GM12874 (cell line): ENCODE results near the gene MAPK14.

Experiments
- TF ChIP-seq, protein P1 (sequence below): IDR thresholded peaks from 2 replicates; pipeline ENCODE4 v1.5.1; 2011; ENCODE audit warnings: low read depth, mild to moderate bottlenecking, control low read depth, low read length, moderate library complexity; ENCODE audit not compliant: insufficient read depth

Gene MAPK14

DNA sequence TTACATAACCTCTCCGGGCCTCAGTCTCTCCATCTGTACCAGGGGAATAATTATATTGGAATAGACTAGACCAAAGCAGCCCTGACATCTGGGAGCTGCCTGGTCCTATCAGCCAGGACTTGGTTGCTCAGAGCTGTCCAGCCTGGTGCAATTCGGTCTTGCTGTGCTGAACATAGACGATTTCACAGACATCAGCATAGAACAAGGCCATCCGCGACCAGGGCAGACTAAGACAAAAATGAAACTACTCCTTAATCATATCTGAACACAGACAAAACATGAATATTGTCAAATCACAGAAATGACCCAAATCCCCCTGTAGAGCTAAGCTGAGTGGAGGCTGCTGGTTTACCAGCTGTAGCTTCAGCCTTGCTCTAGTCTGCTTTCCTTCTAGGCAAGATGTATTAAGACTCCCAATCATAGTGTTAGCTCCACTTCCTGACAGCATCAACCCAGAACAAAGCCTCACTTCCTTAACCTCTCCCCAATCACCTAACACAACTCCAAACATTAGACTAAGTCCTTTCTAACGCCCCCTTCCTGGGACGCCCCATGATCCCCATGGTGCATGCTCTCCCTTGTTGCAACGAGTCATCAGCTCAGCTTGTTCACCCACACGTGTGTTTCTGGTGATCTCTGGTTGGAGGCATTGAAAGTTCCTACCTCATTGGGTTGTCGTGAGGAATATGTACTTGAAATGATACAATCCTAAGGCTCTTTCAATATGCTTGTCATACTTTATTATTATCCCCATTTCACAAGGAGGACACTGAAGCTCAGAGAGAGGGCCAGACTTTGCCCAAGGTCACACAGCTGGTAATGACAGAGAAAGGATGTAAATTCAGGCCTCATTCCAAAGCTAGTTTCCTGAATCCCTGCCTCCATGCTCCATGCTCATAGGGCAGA is 99.2 kb downstream of the MAPK14 start:
- TF ChIP-seq, protein P1, sequence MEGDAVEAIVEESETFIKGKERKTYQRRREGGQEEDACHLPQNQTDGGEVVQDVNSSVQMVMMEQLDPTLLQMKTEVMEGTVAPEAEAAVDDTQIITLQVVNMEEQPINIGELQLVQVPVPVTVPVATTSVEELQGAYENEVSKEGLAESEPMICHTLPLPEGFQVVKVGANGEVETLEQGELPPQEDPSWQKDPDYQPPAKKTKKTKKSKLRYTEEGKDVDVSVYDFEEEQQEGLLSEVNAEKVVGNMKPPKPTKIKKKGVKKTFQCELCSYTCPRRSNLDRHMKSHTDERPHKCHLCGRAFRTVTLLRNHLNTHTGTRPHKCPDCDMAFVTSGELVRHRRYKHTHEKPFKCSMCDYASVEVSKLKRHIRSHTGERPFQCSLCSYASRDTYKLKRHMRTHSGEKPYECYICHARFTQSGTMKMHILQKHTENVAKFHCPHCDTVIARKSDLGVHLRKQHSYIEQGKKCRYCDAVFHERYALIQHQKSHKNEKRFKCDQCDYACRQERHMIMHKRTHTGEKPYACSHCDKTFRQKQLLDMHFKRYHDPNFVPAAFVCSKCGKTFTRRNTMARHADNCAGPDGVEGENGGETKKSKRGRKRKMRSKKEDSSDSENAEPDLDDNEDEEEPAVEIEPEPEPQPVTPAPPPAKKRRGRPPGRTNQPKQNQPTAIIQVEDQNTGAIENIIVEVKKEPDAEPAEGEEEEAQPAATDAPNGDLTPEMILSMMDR, result no peak

DNA sequence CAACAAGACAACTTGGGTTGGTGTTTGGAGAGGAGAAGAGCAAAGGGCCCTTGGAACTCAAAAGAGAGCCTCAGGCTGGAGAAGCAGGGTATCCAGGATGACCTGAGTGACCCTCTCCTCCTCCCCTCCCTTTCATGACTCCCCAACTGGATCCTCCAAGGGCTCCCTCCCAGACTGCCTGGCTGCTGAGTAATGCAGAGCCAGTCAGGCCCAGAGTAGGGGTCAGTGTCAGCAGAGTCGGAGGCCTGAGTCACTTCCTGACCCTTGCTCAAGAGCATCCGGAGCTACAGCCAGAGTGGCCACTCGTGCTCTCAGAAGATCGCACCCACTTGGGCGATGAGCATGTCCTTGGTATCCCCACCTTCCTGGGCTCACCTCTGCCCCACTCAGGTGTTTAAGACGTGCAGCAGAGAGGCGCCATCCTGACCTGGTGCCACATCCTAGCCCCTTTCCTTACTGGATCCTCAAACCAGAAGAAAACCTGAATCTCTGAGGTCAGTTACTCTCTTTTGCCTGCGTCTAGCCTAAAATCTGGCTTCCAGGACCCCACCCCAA is 99.9 kb downstream of the MAPK14 start:
- TF ChIP-seq, protein P1, result no peak

DNA sequence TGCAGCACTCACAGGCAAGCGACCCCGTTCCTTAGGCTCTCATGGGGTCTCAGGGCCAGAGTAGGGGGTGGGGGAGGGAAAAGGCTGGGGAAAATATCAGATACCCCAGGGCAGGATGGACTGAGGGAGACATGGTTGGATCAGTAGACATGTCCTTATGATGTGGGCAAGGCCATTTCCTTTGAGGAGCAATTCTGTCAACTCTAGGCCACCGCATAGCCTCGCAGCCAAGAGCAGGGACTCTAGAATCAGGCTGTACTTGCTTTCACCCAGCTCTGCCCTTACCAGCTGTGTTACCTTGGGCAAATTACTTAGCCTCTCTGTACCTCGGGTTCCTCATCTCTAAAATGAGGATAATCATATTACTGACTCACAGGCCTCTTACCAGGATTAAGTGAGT is 100.5 kb downstream of the MAPK14 start:
- TF ChIP-seq, protein P1, result no peak

DNA sequence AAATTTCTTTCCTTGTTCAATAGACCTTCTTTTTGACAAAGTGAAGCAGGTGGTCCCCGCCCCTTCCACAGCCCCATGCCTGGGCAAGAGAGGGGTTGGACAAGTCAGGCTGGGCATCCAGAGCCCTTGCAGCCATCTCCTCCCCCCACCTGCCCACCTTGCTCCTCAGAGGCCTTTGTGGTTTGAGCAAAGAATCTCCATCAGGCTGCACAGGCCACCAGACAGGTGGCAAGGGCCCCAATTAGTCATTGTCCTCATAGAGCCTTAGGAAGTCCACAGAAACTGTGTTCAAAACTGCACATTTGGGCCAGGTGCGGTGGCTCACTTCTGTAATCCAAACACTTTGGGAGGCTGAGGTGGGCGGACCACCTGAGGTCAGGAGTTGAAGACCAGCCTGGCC is 101.2 kb downstream of the MAPK14 start:
- TF ChIP-seq, protein P1, result no peak

DNA sequence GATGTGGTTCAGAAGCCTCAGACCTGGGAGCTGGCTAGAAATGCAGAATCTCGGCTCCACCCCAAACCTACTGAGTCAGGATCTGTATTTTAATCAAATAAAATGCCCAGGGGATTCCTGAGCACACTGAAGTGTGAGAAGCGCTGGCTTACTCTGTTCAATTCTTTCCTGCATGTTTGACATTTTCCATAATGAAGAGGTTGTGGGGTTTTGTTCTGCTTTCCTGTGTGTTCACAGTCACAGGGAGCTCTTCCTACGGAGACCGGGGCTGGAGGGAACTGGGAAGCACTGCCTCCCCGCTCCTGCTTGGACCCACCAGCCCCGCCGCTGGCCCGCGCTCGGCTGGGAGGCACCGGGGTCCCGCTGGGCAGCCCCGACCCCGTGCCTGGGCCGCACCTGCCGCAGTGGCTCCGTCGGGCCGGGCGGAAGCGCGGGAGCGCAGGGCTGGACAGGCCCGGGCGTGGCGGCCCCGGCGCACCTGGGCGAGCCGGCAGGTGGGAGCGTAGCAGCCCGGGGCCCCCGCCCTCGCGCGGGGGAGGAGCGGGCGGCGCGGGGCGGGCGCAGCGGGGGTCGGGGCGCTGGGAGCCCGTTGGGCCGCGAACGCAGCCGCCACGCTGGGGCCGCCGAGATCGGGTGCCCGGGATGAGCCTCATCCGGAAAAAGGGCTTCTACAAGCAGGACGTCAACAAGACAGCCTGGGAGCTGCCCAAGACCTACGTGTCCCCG is 102.5 kb downstream of the MAPK14 start, which contains the start of gene MAPK13:
Gene MAPK13 (plus strand): TSS at position 573 of the 726 bp plus-strand sequence. CDS start 70 bp downstream, at position 643.
- TF ChIP-seq, protein P1, result no peak

DNA sequence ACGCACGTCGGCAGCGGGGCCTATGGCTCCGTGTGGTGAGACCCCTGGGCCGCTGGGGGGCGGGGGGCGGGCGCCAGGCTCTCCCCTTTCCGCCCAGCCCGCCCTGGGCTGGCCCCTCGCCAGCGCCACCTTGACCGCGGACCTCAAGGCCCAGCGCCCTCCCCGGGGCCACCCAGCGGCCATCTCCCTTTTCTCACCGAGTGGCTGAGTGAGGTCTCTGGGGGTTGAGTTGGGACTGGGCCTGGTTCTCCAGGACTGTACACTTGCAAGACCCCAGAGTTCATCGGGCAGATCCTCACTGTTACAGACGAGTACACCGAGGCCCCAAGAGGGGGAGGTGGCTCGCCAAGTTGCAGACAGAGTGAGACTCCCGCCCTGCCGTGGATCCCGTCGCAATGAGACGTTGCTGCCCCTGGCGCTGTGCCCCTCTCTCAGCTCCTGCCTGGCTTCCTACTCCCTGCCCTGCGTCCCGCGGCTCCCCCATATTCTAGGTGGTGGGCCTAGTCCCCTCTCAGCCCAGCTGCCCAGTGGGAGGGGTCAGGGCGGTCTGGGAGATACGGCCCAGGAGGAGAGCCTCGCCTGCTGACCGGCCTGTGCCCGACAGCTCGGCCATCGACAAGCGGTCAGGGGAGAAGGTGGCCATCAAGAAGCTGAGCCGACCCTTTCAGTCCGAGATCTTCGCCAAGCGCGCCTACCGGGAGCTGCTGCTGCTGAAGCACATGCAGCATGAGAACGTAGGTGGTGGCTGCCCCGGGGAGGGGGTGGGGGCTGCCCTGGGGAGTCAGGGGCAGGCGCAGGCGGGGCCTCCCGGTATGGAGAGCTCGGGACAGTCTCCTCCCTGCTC is 103.3 kb downstream of the MAPK14 start:
- TF ChIP-seq, protein P1, result peak; percentile 28
